Prostate gland (tissue), 2 donors: ENCODE measurements around the gene KCND3. TPM values are rescaled to one million over a fixed set of nuclear protein-coding genes. Genes with fewer than 3 reads are reported as not detected.

Experiments used
- DNase-seq: peaks from one replicate; pipeline ENCODE4 v3.0.0-alpha.2; 2019; ENCODE audit warnings: low spot score
- H3K27ac ChIP-seq, 2 donors: fragments of 200-600 bp; sonication (generic); 2 replicates each; pipeline ENCODE4 v1.5.1; 2017 to 2019
- H3K27me3 ChIP-seq: fragments of 200-600 bp; sonication (generic); replicated peaks from 2 replicates; pipeline ENCODE4 v1.5.1; 2019; ENCODE audit not compliant: insufficient read depth
- H3K36me3 ChIP-seq, 2 donors: fragments of 200-600 bp; sonication (generic); 1 replicate in 1 of 2; 2 replicates in 1 of 2; pipeline versions ENCODE4 v1.5.1 to v1.8.1; 2017 to 2019
- H3K4me1 ChIP-seq: fragments of 200-600 bp; sonication (generic); replicated peaks from 2 replicates; pipeline ENCODE4 v1.5.1; 2019
- H3K4me3 ChIP-seq, 2 donors: fragments of 200-600 bp; sonication (generic); 2 replicates each; pipeline ENCODE4 v1.5.1; 2017 to 2019
- H3K9me3 ChIP-seq: fragments of 200-600 bp; sonication (generic); 2 replicates; pipeline ENCODE4 v1.5.1; 2017
- POLR2A ChIP-seq: fragments of 450-650 bp; IDR thresholded peaks from one replicate; pipeline ENCODE4 v1.6.1; 2016; ENCODE audit warnings: antibody characterized with exemption, mild to moderate bottlenecking
- POLR2AphosphoS5 ChIP-seq: sonication (generic); formaldehyde crosslinking; IDR thresholded peaks from one replicate; pipeline ENCODE4 v1.6.1; 2017; ENCODE audit warnings: antibody characterized with exemption
- WGBS: methylation state at CpG from one replicate; pipeline ENCODE4 v1.1.5; 2018; 5-methylcytosine and 5-hydroxymethylcytosine counted together
- intact Hi-C: fragments of 100-400 bp; cut with DNase I; formaldehyde crosslinking; loops from one replicate; pipeline ENCODE4 v1.14.2; 2022
- total RNA-seq, 2 donors: library from RNA; depleted of rRNA; stranded (reverse); fragments of >200 nt; gene quantifications; one replicate each; pipeline ENCODE4 v1.1.0, GENCODE V29; 2016
- TF ChIP-seq, protein P1 (sequence below), 4 experiments: fragments of 200-600 bp in 2 of 4; fragments of 450-650 bp in 2 of 4; sonication (generic) in 2 of 4; IDR thresholded peaks; 1 replicate in 3 of 4; 2 replicates in 1 of 4; pipeline ENCODE4 v1.5.1; 2016 to 2019; ENCODE audit warnings: antibody characterized with exemption in 4 of 4, mild to moderate bottlenecking in 2 of 4, moderate library complexity in 2 of 4

The KCND3 gene
- total RNA-seq, 2 donors from 2014 or later = 17.1 to 27.3 TPM

DNA sequence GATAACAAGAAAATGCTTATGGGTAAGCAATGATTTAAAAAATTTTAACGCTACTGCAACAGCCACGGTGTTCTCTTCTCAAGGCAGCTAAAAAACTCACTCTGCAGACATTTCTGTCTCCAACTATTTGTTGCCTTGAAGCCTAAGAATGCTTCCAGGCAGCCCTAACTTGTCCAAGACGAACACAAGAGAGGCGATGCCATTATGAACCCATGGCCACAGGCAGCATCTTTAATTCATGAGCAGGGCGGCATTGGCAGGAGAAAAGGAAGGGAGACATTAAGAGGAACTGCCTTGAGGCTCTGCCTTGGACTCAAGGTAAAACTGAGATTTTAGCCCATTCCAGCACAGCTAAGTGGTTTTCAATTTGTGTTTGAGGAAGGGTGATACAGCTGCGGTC, 67.5 kb downstream of the KCND3 start:
- DNase-seq = no peak
- intact Hi-C loops = no loop called here
- TF ChIP-seq POLR2AphosphoS5 (no peak), POLR2A (no peak)
- TF ChIP-seq, protein P1, sequence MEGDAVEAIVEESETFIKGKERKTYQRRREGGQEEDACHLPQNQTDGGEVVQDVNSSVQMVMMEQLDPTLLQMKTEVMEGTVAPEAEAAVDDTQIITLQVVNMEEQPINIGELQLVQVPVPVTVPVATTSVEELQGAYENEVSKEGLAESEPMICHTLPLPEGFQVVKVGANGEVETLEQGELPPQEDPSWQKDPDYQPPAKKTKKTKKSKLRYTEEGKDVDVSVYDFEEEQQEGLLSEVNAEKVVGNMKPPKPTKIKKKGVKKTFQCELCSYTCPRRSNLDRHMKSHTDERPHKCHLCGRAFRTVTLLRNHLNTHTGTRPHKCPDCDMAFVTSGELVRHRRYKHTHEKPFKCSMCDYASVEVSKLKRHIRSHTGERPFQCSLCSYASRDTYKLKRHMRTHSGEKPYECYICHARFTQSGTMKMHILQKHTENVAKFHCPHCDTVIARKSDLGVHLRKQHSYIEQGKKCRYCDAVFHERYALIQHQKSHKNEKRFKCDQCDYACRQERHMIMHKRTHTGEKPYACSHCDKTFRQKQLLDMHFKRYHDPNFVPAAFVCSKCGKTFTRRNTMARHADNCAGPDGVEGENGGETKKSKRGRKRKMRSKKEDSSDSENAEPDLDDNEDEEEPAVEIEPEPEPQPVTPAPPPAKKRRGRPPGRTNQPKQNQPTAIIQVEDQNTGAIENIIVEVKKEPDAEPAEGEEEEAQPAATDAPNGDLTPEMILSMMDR (IDR thresholded peaks at IDR 0.05) = no peak
- WGBS = 84% methylated on average over 6 of the region's 6 CpGs
- H3K4me1 ChIP-seq = peaks cover 5% of the 10 kb centered on the region
- H3K4me3 ChIP-seq = no peak overlapping the region
- no peaks in the 10 kb centered on the region for H3K27me3 ChIP-seq
- H3K27ac ChIP-seq = no peak overlapping the region
- no peaks in the 10 kb centered on the region for H3K9me3 ChIP-seq
- H3K36me3 ChIP-seq = no peaks in the 10 kb centered on the region

DNA sequence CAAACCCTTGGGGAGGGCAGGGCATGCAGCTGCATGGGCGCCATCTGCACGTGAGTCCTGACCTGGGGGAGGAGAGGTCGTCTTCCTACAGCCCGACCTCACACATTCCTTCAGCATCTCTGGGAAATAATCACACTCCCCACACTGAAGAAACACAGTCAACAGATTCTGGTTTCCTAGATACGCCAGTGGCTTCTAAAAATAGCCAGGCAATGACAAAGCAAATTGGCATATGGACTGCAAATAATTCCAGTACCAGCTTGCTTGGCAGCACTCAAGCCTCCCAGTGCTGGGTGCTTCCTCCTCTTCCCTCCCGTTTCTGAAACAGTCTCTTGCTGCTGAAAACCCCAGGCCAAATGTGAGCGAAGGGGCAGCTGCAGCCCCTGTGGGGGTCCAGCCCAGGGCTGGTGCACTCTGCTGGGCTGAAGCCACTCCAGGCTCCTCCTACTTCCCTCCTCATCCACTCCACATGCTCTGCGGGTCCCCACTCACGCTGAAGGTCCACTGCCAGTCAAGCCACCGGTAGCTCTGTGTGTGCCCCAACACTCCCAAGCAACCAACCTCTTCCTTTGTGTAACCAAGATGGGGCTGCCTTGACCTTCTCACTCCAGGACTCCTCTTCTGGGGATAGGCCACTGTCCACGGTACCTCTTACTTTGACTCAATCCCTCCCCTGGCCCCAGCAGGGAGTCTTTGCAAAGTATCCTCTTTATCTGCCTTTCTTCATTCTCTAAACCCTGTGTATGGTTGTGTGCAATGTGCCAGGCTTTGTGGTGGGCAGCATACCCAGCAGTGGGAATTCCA, 69.0 kb downstream of the KCND3 start:
- WGBS = 37% methylated on average over 11 of the region's 11 CpGs
- intact Hi-C loops = no loop called here
- peak overlapping the region; percentile 56 to 65 for H3K27ac ChIP-seq
- no peaks in the 10 kb centered on the region for H3K27me3 ChIP-seq
- H3K4me3 ChIP-seq = no peak overlapping the region
- TF ChIP-seq POLR2AphosphoS5 = peak; percentile 84
- TF ChIP-seq POLR2A = no peak
- H3K36me3 ChIP-seq = no peaks in the 10 kb centered on the region
- peaks cover 5% of the 10 kb centered on the region for H3K4me1 ChIP-seq
- DNase-seq = peak; percentile 68
- H3K9me3 ChIP-seq = no peaks in the 10 kb centered on the region

DNA sequence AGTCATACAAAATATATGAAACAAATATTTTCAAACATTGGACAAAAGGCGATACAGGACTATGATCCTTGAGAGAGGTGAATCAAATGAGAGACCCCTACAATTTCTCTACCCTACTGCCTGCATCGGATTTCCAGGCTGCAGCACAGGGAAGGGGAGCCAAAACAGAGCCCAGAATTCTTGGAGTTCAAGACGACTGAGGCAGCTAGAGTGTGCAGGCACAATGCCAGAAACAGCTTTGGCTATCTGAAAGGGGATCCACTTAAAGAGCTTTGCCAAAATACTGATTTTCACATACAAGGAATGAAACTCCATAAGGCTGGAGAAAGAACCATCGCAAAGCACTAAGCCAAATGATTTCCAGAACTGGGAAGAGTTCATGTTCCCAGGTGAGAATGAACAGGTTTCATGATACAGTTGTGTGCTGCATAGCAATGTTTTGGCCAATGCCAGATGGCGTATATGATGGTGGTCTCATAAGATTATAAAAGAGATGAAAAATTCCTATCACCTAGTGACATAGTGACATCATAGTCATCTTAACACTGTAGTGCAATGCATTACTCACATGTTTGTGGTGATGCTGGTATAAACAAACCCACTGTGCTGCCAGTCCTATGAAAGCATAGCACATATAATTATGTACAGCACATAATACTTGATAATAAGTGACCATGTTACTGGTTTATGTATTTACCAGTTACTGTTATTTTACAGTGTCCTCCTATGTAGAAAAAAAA, 77.5 kb downstream of the KCND3 start:
- H3K27ac ChIP-seq = no peak overlapping the region
- no peaks in the 10 kb centered on the region for H3K4me1 ChIP-seq
- intact Hi-C loops = no loop called here
- no peaks in the 10 kb centered on the region for H3K9me3 ChIP-seq
- WGBS = 77% methylated on average over 5 of the region's 5 CpGs
- H3K36me3 ChIP-seq = no peaks in the 10 kb centered on the region
- DNase-seq = no peak
- no peak for TF ChIP-seq POLR2A
- TF ChIP-seq, protein P1 (IDR thresholded peaks at IDR 0.05) = no peak
- TF ChIP-seq POLR2AphosphoS5 = no peak
- H3K27me3 ChIP-seq = no peaks in the 10 kb centered on the region
- no peak overlapping the region for H3K4me3 ChIP-seq

DNA sequence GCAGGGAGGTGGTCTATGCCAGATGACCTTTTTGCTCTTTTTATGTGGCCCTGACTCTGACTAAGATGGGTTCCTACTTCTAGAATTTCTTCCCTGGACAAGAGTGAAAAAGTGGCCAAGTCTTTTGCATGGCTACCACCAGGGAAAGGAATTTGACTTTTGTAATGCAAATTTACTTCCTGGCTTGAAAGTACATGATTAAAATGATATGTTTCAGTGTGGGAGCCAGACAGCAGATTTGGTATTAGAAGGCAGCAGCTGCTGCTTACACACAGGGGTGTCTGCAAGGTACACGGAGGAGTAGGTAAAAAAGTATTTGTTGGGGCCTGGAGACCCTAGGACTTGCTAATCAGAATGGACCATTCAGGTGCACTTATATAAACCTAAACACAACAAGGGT, 78.4 kb downstream of the KCND3 start:
- no peaks in the 10 kb centered on the region for H3K36me3 ChIP-seq
- no peaks in the 10 kb centered on the region for H3K9me3 ChIP-seq
- H3K27me3 ChIP-seq = no peaks in the 10 kb centered on the region
- WGBS = 80% methylated on average over 1 of the region's 1 CpG
- H3K27ac ChIP-seq = no peak overlapping the region
- DNase-seq = no peak
- intact Hi-C loops = no loop called here
- TF ChIP-seq POLR2A (no peak), POLR2AphosphoS5 (no peak)
- TF ChIP-seq, protein P1 (IDR thresholded peaks at IDR 0.05) = no peak
- H3K4me1 ChIP-seq = no peaks in the 10 kb centered on the region
- H3K4me3 ChIP-seq = no peak overlapping the region

DNA sequence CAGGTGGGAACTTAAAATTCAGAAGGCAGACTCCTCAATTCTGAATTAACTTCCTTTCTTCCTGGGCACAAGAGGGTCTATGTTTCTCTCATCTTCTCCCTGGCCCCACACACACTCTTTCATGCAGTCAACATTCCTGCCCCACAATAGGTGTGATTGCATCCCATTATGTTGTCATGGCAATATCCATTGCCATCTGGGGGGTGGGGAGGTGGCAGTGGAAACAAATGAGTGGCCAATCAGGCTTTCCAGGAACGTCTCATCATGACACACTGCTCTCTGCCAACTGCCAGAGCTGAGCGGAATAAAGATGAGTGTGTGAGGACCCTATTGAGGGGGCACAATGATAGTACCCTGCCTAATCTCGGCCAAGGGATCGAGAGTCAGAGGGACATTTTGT, 80.4 kb downstream of the KCND3 start:
- TF ChIP-seq POLR2AphosphoS5 (no peak), POLR2A (no peak)
- TF ChIP-seq, protein P1 (IDR thresholded peaks at IDR 0.05) = no peak

More for the DNA sequence above, 80.4 kb downstream of the KCND3 start:
- Histone ChIP-seq H3K9me3 (no peaks in the 10 kb centered on the region), H3K27ac (no peak overlapping the region), H3K4me1 (no peaks in the 10 kb centered on the region), H3K27me3 (no peaks in the 10 kb centered on the region), H3K36me3 (no peaks in the 10 kb centered on the region), H3K4me3 (no peak overlapping the region)
- DNase-seq = no peak
- WGBS = 80% methylated on average over 4 of the region's 4 CpGs
- intact Hi-C loops = no loop called here
